ENCODE data around the gene DCTN3. TPM values are rescaled to one million over a fixed set of nuclear protein-coding genes. Genes with fewer than 3 reads are reported as not detected.

Gene DCTN3
- total RNA-seq, 2 donors from 2014 or later = 65.2 to 76.3 TPM

- no peak for DNase-seq
- H3K9ac ChIP-seq (ENCODE audit: low read depth in 2 of 2, low read length in 2 of 2) = no peak overlapping the region
- H3K4me1 ChIP-seq = peaks cover 3% of the 10 kb centered on the region
- H3K27me3 ChIP-seq = peaks cover 41% of the 10 kb centered on the region
- H3K27ac ChIP-seq = no peak overlapping the region
- TF ChIP-seq CTCF (IDR thresholded peaks at IDR 0.05) = no peak
- no peaks in the 10 kb centered on the region for H3K36me3 ChIP-seq
- H3K9me3 ChIP-seq = no peaks in the 10 kb centered on the region
- no peak overlapping the region for H3K4me3 ChIP-seq
- intact Hi-C loops (cut with DNase I) = no loop called here
These were observed 41.0 kb downstream of the DCTN3 start for GRCh38 chr9:34579104-34579807.

DNA sequence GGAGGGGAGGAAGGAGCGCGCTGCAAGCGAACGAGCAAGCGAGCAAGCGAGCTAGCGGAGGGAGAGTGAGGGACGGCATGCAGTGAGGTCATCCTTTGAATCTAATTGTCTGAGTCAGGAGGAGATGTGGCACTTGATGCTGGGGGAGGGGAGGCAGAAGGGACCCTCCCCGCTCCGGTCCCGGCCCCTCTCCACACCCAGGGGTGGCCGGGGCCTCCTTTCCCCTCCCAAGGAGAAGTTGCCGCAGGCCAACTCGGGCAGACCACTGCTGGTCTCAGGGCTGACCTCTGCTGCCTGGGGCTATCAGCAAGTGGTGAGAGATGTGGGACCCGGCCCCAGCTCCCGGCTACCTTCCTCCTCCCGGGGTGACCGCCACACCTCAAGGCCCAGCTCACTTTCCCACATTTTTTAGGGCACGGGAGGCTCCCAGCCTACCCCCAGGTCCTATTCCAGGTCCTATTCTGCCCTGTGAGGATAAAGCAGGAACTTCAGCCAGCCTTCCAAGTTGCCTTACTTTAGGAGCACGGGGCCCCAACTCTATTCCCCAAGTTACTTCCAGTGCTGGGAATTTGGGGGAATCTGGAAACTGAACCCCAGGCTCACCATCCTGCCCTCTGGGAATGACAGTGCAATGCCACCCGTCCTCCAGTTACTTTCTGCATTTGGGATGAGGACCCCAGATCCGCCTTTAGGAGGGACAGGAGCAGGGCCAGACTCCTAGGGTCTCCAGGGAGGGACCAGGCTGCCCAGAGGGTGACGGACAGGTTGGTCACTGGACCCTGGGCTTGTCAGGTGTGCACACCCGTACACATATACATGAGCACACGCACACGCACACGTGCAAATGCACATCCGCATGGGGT lies 41.8 kb downstream of the DCTN3 start:
- no peak for TF ChIP-seq CTCF (IDR thresholded peaks at IDR 0.05)
- intact Hi-C loops (cut with DNase I) = no loop called here
- DNase-seq = no peak
- Histone ChIP-seq H3K4me1 (peaks cover 3% of the 10 kb centered on the region), H3K36me3 (no peaks in the 10 kb centered on the region), H3K9me3 (no peaks in the 10 kb centered on the region), H3K4me3 (no peak overlapping the region), H3K27ac (no peak overlapping the region), H3K9ac (ENCODE audit: low read depth in 2 of 2, low read length in 2 of 2) (no peak overlapping the region), H3K27me3 (peaks cover 41% of the 10 kb centered on the region)

DNA sequence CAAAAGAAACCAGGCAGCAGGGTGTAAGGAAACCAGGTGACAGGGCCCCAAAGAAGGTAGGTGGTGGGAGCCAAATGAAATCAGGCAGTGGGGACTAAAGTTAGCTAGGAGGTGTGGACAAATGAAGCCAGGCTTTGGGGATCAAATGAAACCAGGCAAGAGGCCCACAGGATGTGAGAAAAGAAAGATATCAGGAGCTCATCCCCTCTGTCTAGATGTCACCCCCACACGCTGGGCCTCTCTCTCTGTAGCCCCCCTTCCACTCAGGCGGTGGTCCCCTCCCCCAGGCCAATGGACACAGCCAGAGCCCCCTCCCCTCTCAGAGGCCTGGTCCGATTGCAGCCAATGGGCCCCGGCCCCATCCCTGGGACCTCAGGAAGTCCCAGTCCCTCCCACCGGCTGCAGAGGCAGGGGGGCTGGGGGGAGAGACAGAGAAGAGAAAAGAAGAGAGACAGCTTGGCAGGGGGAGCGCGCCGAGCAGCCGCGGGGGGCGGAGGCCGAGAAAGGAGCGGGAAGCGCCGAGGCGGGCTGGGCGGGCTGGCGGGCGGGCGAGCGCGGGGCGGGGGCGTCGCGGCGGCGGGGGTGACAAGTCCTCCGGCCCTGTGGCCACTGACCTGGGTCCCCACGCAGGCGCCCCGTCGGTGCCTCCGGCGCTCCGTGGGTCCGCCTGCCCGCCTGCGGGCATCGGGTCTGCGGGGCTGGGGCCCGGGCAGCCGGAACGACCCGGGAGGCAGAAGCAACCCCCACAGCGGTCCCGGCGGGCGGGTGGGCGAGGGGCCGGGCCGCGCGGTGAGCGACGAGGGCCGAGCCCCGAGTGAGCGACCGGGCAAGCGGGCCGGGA lies 42.7 kb downstream of the DCTN3 start:
- no peaks in the 10 kb centered on the region for H3K9me3 ChIP-seq
- H3K36me3 ChIP-seq = no peaks in the 10 kb centered on the region
- DNase-seq = no peak
- no peak overlapping the region for H3K9ac ChIP-seq (ENCODE audit: low read depth in 2 of 2, low read length in 2 of 2)
- intact Hi-C loops (cut with DNase I) = no loop called here
- peaks cover 3% of the 10 kb centered on the region for H3K4me1 ChIP-seq
- H3K27ac ChIP-seq = no peak overlapping the region
- no peak for TF ChIP-seq CTCF (IDR thresholded peaks at IDR 0.05)
- no peak overlapping the region for H3K4me3 ChIP-seq
- H3K27me3 ChIP-seq = peaks cover 41% of the 10 kb centered on the region

DNA sequence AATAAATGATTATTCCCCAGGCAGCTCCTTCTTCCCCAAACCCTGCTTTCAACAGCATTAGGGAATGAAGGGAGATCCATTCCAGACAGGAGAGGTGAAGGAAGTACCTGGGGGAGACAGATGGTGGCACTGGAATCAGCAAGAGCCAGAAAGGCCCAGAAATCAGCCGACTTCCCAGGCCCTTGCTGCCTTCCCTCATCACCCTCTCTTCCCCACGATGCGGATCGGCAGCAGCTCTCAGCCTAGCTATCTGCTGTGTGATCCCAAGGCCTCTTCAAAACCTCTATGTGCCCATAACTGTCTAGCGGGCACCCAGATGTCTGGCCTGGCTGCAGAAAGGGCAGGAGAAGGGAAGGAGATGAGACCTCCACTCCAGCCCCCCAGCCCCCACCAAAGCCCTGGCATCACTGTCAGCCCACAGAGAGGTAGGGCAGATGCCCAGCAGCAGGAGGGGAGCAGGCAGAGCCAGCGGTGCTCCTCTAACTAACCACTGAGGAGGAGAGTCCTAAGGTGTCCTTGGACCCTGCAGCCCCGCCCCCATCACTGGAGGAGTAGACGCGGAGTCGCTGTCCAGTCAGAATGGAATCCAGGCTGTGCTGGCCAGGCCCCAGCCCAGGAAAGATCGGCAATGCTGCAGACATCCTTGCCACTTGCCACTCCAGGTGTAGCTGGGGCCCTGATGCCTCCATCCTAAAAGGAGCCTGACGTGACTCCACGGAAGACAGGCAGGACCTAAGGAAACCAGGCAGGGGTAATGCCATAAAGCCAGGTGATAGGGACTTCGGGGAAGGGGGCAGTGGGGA lies 43.5 kb downstream of the DCTN3 start:
- no peak for TF ChIP-seq CTCF (IDR thresholded peaks at IDR 0.05)
- Histone ChIP-seq H3K36me3 (no peaks in the 10 kb centered on the region), H3K27me3 (peaks cover 41% of the 10 kb centered on the region), H3K9me3 (no peaks in the 10 kb centered on the region), H3K4me1 (peaks cover 3% of the 10 kb centered on the region), H3K4me3 (no peak overlapping the region), H3K27ac (no peak overlapping the region), H3K9ac (ENCODE audit: low read depth in 2 of 2, low read length in 2 of 2) (peak overlapping the region in 1 of 2 donors; percentile 34)
- intact Hi-C loops (cut with DNase I) = no loop called here
- DNase-seq = no peak
